M059J (cell line): Measurements from ENCODE around the gene CELA2A. TPM values are rescaled to one million over a fixed set of nuclear protein-coding genes. Genes with fewer than 3 reads are reported as not detected.
"Not testable (repeated sequence)": the region's sequence is repeated elsewhere in the genome, so short reads cannot be mapped to it uniquely, and the experiment has no call there.

Experiments
- DNase-seq: peaks from one replicate; pipeline ENCODE4 v3.0.0-alpha.2; 2012; ENCODE audit warnings: low read depth
- total RNA-seq: library from RNA; depleted of rRNA; stranded (reverse); fragments of >200 nt; shearing (Covaris generic); gene quantifications from 2 replicates; pipeline ENCODE4 v1.2.3, GENCODE V29; 2014

The CELA2A gene
- total RNA-seq, 1 experiment from 2014 or later: not detected

DNA sequence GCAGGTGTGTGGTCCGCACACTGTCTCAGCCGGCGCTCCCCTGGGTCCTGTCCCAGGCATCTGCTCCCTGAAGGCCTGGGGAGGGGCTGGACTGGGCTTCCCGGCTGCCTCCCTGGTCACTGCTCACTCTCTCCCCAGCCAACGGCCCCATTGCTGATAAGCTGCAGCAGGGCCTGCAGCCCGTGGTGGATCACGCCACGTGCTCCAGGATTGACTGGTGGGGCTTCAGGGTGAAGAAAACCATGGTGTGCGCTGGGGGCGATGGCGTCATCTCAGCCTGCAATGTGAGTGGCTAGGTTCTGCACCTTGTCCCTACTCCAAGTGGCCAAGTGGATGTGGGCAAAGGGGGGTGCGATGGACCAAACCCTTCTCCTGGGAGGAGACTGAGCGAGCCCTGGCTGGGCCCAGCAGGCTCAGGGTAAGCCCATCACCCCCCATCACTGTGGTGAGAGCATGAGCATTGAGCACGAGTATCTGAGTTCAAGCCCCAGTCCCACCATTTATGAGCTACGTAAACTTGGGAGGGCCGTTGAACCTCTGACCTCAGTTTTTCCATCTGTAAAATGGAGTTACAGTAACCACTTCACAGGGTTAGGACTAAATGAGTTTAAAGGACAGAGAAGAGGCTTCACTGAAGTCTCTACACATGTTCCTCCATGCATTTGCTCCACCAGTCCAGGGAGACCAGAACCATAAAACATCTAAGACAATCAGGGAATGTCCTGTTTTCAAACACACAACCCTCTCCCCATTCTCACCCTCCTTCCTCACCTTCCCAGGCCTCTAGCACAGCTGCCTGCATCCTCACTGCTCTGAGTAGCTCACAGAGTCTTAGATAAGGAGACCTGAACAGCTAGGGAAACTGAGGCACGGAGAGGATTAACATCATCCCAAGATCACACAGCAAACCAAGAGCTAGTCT, 11.8 kb upstream of the CELA2A start:
- DNase-seq: no peak

DNA sequence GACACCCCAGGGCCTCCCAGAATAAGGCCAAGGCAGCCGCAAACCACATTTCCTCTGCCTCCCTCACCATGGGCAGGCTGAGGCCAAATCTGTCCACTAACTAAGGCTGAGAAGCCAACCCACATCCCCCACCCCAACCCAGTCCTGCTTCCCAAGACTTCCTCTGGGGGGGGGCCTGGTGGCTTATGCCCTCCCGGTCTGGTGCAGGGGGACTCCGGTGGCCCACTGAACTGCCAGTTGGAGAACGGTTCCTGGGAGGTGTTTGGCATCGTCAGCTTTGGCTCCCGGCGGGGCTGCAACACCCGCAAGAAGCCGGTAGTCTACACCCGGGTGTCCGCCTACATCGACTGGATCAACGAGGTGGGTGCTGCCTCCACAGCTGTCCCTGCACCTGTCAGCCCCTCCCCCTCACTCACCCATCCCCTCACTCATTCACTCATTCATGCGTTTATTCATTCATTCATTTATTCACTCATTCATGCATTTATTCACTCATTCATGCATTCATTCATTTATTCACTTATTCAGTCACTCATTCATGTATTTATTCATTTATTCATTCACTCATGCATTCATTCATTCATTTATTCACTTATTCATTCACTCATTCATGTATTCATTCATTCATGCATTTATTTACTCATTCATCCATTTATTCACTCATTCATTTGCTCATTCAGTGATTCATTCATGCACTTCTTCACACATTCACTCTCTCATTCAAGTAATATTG, 11.0 kb upstream of the CELA2A start:
- no peak for DNase-seq

GRCh38 chr1:15446212-15446611, 10.3 kb upstream of the CELA2A start:
- no peak for DNase-seq

DNA sequence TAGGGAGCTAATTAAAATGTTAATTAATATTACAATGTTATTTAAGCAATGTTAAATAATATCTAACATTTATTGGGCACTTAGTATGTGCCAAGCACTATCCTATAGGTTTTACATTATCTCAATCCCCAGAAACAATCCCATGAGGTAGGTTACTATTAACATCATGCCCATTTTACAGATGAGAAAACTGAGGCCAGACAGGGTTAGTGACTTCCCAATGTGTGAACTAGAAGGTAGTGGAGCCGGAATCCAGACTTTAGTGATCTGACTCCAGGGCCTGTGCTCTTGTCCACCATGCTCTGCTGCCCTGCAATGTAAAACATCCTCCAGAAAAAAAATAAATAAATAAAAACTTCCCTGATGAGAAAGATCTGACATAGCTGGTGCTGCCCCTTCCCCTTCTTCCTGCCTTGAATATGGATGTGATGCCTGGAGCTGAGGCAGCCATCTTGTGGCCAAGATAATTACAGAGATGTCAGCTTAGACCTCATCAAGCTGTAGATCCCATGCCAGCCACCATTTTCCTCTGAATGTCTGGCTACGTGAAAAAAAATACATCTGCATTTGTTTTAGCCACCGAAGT, 7.6 kb upstream of the CELA2A start:
- DNase-seq: no peak

DNA sequence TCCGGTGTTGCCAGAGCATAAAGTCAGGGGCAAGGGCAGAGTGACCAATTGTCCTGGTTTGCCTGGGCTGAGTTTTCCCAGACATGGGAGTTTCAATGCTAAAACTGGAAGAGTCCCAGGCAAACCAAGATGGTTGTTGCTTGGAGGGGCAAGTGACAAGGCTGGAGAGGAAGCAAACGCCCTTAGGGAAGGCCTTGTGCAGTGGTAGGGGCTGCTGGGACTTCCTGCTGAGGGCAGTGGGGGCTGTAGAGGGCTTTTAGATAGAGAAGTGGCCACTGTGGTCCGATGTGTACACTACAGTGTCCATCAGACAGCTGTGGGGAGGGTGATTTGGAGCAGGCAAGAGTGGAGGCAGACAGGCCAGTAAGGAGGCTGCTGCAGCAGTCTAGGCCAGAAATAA, 7.0 kb upstream of the CELA2A start:
- no peak for DNase-seq

DNA sequence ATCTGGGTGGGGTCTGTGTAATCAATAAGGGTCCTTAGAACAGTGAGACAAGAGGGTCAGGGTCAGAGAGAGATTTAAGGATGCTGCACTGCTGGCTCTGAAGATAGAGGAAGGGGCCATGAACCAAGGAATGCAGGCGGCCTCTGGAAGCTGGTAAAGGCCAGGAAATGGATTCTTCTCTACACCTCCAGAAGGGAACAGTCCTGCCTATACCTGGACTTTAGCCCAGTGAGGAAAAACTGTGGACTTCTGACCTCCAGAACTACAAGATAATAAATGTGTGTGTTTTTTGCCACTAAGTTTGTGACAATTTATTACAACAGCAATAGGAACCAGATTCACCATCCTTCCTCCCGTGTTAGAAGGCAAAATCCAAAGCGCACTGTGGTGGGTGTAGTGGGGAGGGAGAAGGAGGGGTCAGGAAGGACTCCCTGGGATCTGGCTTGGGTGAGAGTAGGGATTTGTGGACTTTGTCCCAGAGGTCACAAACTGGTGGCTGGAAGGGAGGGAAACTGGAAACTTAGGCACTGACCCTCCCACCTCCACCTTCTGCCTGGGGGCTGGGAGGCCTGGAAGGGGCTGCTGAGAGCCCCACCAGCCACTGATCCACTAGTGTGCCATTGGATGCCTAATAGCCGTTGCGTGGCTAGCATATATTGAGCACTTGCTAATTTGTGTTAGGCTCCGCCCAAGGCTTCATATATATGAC, 5.4 kb upstream of the CELA2A start:
- no peak for DNase-seq

DNA sequence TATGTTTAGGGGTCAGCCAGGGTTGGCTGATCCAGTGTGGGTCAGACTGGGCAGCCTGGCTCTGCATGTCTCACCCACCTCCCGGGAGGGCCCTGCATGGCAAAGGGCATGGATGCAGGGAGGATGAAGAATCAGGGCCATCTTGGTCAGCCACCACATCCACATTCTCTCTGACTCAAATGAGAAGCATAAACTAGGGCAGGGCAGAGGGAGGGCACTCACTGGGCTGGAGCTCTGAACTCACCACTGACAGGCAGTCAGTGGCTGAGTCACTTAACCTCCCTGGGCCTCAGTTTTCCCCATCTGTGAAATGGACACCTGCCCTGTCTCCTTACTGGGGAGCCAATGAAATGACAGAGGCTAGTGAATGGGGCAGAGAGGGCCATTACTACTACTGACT, 4.3 kb upstream of the CELA2A start:
- DNase-seq: peak; percentile 48

DNA sequence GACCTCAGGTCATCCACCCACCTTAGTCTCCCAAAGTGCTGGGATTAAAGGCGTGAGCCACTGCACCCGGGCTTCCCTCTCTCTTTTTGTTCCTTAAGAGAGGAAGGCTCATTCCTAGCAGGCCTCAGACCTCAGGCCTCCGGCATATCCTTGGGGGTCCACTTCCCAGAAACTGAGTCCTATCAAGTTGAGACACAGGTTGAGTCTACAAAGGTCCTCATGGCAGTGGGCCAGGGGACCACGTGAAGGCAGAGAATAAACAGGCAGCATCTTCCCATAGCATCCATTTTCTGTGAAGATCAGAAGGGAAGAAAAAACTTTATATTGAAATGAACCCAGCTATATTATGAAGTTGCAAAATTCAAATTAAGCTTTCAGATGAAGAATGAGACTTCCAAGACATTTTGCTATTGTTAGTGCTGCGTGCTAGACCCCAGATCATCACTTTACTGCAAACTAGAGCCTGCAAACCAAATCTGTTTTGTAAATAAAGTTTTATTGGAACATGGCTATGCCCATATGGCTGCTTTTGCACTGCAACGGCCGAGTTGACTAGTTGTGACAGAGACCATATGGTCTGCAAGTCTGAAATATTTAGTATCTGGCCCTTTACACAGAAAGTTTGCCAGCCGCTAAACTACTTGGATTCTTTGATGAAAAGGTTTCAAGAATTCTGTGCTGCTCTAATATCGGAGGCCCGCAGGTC, 3.5 kb upstream of the CELA2A start:
- DNase-seq: no peak

- DNase-seq: no peak
Observed at GRCh38 chr1:15453734-15454133, 2.8 kb upstream of the CELA2A start.

DNA sequence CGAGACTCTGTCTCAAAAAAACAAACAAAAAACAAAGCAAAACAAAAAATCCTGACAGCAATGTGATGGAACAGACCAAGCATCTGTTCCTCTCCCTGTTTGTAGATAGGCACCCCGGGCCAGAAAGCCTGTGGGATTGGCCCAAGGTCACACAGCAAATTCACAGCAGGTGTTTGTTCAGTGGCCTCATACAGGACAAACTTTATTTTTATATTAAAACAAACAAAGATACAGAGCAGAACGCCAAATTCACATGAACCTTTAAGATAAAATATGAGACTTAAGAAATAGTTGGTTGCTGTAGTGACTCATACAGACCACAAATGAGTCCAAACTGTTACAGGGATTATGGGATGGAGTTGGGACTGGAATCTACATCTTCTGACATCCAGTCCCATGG, 2.3 kb upstream of the CELA2A start:
- peak; percentile 75 for DNase-seq

- DNase-seq: no peak
Observed at GRCh38 chr1:15455522-15455921, 1.0 kb upstream of the CELA2A start.

- DNase-seq: no peak
Observed at GRCh38 chr1:15457585-15457984, 1.1 kb downstream of the CELA2A start.

GRCh38 chr1:15458388-15458787, 1.9 kb downstream of the CELA2A start:
- DNase-seq: not testable (repeated sequence)

DNA sequence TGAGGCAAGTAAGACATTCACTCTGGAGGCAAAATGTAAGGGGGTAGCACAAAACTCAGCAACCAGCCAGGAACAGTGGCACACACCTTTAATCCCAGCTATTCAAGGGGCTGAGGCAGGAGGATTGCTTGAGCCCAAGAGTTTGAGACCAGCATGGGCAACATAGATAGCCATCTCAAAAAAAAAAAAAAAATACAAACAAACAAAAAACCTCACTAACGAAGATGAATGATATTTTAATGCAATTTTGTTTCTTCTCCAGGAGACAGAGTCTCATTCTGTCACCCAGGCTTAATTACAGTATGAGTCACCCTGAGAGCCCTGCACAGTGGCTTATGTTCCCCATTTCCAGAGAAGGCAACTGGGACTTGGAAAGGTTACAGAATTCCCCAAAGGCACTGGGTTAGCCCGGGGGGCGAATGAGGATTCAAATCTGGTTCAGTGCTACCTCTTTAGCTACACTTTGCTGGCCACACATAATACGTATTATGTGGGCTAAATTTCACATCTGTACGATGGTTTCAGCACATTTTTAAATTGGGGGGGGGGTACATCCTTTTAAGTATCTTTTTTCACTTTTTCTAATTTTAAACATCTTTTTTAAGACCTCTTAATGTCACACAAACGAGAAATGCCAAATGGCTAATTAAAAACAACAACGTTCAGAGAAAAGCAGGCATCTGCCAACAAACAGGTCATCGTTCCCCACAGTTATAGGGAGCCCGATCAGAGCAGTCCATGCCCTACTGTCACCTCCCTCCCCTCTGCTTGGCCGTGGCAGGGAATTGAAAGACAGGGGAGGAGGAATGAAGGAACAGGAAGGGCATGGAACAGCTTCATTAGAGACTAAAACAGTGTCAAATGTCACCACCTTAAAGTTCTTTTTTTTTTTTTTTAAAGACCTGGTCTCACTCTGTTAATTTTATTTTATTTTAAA, 3.5 kb downstream of the CELA2A start:
- DNase-seq: peak; percentile 93

- peak; percentile 63 for DNase-seq
Observed at GRCh38 chr1:15460708-15461095, 4.2 kb downstream of the CELA2A start.

DNA sequence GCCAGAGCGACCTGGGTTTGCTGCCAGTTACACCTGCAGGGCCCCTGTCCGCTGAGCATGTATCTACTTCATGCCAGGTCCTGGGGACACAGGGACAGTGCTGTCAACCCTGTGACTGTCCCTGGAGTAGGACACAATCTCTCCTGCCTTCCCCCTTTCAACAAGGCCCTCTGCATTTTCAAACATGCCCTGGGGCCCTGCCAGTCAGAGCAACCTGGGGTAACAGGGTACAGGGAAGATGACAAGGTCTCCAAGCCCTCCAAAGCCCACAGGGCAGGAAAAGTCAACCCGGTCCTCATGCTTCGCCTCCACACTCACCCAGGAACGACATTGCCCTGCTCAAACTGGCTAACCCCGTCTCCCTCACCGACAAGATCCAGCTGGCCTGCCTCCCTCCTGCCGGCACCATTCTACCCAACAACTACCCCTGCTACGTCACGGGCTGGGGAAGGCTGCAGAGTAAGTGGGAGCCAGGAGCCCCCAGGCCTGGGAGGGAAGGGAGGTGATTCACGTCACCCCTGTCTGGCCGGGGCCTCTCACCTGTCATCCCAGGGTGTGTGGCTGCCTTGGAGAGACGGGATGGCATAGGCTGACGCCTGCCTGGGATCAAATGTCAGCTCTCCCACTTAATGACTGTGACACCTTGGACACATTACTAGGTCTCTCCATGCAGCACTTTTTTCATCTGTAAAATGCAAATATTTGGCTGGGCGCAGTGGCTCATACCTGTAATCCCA, 6.7 kb downstream of the CELA2A start:
- DNase-seq: not testable (repeated sequence)

DNA sequence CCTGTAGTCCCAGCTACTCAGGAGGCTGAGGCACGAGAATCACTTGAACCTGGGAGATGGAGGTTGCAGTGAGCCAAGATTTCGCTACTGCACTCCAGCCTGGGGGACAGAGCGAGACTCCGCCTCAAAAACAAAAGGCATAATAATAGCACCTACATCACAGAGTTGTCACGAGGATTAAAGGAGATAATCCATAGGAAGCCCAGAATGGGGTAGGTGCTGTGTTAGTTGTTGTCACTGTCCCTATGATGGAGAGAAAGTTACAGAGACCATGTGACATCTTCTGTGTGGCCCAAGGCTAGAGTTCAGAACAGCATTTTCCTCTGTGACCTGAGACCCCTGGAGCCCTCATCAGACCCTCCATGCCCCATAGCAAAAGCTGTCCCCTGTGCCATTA, 7.4 kb downstream of the CELA2A start:
- DNase-seq: not testable (repeated sequence)

GRCh38 chr1:15465674-15466073, 9.1 kb downstream of the CELA2A start:
- DNase-seq: no peak

DNA sequence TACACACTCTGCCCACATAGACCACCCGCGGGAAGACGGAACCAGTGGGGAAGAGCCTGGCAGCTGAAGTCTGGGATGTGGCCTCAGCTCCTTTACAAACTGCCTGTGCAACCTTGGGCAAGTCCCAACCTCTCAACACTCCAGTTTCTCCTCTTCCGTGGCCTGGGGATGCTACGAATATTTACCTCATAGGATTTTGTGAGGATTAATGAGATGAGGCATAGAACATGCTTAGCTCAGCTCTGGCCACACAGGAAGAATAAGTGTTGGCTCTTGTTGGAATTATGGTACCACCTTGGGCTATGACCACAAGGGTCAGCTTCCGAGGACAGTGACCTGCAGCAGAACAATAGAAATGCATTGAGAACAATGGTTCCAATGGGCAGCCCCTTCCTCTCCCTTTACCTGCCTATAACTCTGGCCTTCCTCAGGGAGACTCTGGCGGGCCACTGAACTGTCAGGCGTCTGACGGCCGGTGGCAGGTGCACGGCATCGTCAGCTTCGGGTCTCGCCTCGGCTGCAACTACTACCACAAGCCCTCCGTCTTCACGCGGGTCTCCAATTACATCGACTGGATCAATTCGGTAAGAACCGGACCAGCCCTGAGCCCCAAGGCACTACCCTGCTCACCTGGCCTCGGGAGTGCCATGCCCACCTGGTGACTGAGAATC, 10.6 kb downstream of the CELA2A start:
- DNase-seq: not testable (repeated sequence)
